A673 (cell line): ENCODE results near the gene NAV2. TPM values are rescaled to one million over a fixed set of nuclear protein-coding genes. Genes with fewer than 3 reads are reported as not detected.

Experiments used
- BruUV-seq: library from RNA; stranded (reverse); fragments of 400-500 nt; replicated peaks from 2 replicates; lab custom pipeline; 2021; lab: Mats Ljungman, UMichigan
- CTCF ChIA-PET: fragments of 300-600 bp; sonication (Branson Sonifier 250); formaldehyde crosslinking; loops from one replicate; lab custom pipeline; 2022; ENCODE audit warnings: antibody characterized with exemption; lab: Charles Lee
- POLR2A ChIA-PET: fragments of 300-600 bp; sonication (Branson Sonifier 250); formaldehyde crosslinking; loops from one replicate; lab custom pipeline; 2022; ENCODE audit warnings: antibody characterized with exemption; ENCODE audit not compliant: low non-redundant PET; lab: Charles Lee
- DNase-seq: peaks from one replicate; pipeline ENCODE4 v3.0.0-alpha.2; 2015; ENCODE audit warnings: low spot score
- H3K27ac ChIP-seq: fragments of 200-600 bp; sonication (generic); 2 replicates; pipeline ENCODE4 v1.5.1; 2016; ENCODE audit warnings: mixed run types, low read depth, mild to moderate bottlenecking, mixed read lengths, antibody characterized with exemption, low read length; ENCODE audit not compliant: poor library complexity, severe bottlenecking
- H3K27me3 ChIP-seq: fragments of 200-600 bp; sonication (generic); replicated peaks from 2 replicates; pipeline ENCODE4 v1.6.1; 2017; ENCODE audit warnings: mixed run types, low read depth, mild to moderate bottlenecking, mixed read lengths, antibody characterized with exemption, low read length; ENCODE audit not compliant: insufficient read depth, poor library complexity
- H3K36me3 ChIP-seq: fragments of 200-600 bp; sonication (generic); 2 replicates; pipeline ENCODE4 v1.6.1; 2016; ENCODE audit warnings: mixed run types, mild to moderate bottlenecking, mixed read lengths, antibody characterized with exemption, low read length; ENCODE audit not compliant: insufficient read depth, poor library complexity, severe bottlenecking
- H3K4me1 ChIP-seq: fragments of 200-600 bp; sonication (generic); 2 replicates; pipeline ENCODE4 v1.6.1; 2017; ENCODE audit warnings: mixed run types, mild to moderate bottlenecking, mixed read lengths, antibody characterized with exemption, low read length; ENCODE audit not compliant: insufficient read depth, poor library complexity, severe bottlenecking
- H3K4me3 ChIP-seq: fragments of 200-600 bp; sonication (generic); 2 replicates; pipeline ENCODE4 v1.5.1; 2016; ENCODE audit warnings: low read depth, mixed run types, mild to moderate bottlenecking, mixed read lengths, low read length; ENCODE audit not compliant: poor library complexity, severe bottlenecking
- H3K9me3 ChIP-seq: fragments of 200-600 bp; sonication (generic); 2 replicates; pipeline ENCODE4 v1.6.1; 2016; ENCODE audit warnings: mixed run types, low read depth, mild to moderate bottlenecking, mixed read lengths, antibody characterized with exemption, low read length; ENCODE audit not compliant: poor library complexity, severe bottlenecking
- CTCF ChIP-seq: fragments of 300-800, 200-600 bp; sonication (generic); conservative IDR thresholded peaks from 2 replicates; pipeline ENCODE4 v1.5.1; 2017; ENCODE audit warnings: low read depth, mild to moderate bottlenecking, antibody characterized with exemption, low read length, moderate library complexity, mixed read lengths
- EZH2 ChIP-seq: fragments of 200-600 bp; sonication (generic); IDR thresholded peaks from 2 replicates; pipeline ENCODE4 v1.6.1; 2017; ENCODE audit warnings: borderline replicate concordance, low read depth, mild to moderate bottlenecking, mixed read lengths, antibody characterized with exemption, low read length; ENCODE audit not compliant: poor library complexity, severe bottlenecking
- intact Hi-C: fragments of 100-400 bp; cut with micrococcal nuclease; formaldehyde crosslinking; loops from one replicate; pipeline ENCODE4 v1.10.0; 2022; ENCODE audit not compliant: unreplicated experiment
- total RNA-seq: library from RNA; stranded (reverse); gene quantifications from 2 replicates; pipeline ENCODE4 v1.2.3, GENCODE V29; 2021

Gene NAV2
- total RNA-seq, 1 experiment from 2014 or later, result not detected

GRCh38 chr11:19680829-19681368 is 31.7 kb upstream of the NAV2 start:
- BruUV-seq, result no TSS peak
- Histone ChIP-seq H3K36me3 (no peaks in the 10 kb centered on the region), H3K4me3 (no peak overlapping the region), H3K9me3 (no peaks in the 10 kb centered on the region), H3K4me1 (no peaks in the 10 kb centered on the region), H3K27me3 (no peaks in the 10 kb centered on the region), H3K27ac (no peak overlapping the region)
- intact Hi-C loops, result no loop called here
- ChIA-PET POLR2A (no interaction called here), CTCF (no interaction called here)
- no peak for DNase-seq
- no peak for TF ChIP-seq CTCF
- TF ChIP-seq EZH2, result no peak

DNA sequence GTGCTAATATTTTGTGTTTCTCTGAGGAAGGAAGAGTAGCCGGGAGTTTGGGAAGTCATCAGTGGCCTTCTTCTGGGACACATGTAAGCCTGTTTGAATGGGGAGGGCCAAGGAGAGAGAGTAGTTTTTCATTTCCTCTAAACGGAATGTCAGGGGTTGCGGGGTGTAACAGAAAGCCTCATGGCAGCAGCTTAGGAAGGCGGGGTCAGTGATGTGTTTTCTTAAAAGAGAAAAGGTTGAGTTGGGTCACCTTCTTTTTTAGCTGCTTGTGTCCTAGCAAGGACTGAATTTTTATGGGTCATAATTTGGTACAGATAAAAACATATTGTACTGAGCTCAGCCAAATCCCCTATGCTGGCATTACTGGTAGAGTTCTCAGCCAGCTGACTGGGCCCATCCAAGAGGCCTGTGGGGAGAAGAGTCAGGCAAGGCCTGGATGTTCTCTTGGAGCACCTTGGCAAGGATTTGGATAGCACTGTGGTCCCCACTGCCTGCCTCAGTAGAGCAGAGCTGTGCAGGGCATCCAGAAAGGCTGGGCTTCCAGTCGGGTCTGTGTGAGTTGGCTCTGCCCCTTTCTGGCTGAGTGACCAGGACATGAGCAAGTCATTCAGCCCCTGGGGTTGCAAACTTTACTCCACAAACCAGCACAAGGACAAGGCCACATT is 29.4 kb upstream of the NAV2 start:
- no peaks in the 10 kb centered on the region for H3K27me3 ChIP-seq
- H3K4me1 ChIP-seq, result no peaks in the 10 kb centered on the region
- ChIA-PET POLR2A (no interaction called here), CTCF (no interaction called here)
- BruUV-seq, result no TSS peak
- H3K9me3 ChIP-seq, result no peaks in the 10 kb centered on the region
- H3K27ac ChIP-seq, result no peak overlapping the region
- H3K36me3 ChIP-seq, result no peaks in the 10 kb centered on the region
- DNase-seq, result no peak
- TF ChIP-seq CTCF, result no peak
- no peak for TF ChIP-seq EZH2
- intact Hi-C loops, result no loop called here
- no peak overlapping the region for H3K4me3 ChIP-seq

GRCh38 chr11:19683862-19684491 is 28.7 kb upstream of the NAV2 start:
- BruUV-seq, result no TSS peak
- DNase-seq, result no peak
- no peak for TF ChIP-seq EZH2
- no peak for TF ChIP-seq CTCF
- Histone ChIP-seq H3K4me1 (no peaks in the 10 kb centered on the region), H3K4me3 (no peak overlapping the region), H3K9me3 (no peaks in the 10 kb centered on the region), H3K27ac (no peak overlapping the region), H3K36me3 (no peaks in the 10 kb centered on the region), H3K27me3 (no peaks in the 10 kb centered on the region)
- intact Hi-C loops, result no loop called here
- POLR2A ChIA-PET, result no interaction called here
- CTCF ChIA-PET, result no interaction called here
